Panc1 (cell line): ENCODE results near the gene INIP. TPM values are rescaled to one million over a fixed set of nuclear protein-coding genes. Genes with fewer than 3 reads are reported as not detected.

Source experiments
- ATAC-seq: fragments of 200-7000 bp; cut with Tn5 transposase; 2 replicates; pipeline ENCODE4 v1.9.1; 2020; ENCODE audit warnings: mild to moderate bottlenecking, moderate library complexity
- BruUV-seq: library from RNA; stranded (reverse); fragments of 400-500 nt; replicated peaks from 2 replicates; lab custom pipeline; 2021; lab: Mats Ljungman, UMichigan
- CTCF ChIA-PET: fragments of 300-600 bp; sonication (Branson Sonifier 250); formaldehyde crosslinking; loops from one replicate; lab custom pipeline; 2022; ENCODE audit warnings: antibody characterized with exemption; lab: Charles Lee
- POLR2A ChIA-PET: fragments of 300-600 bp; sonication (Branson Sonifier 250); formaldehyde crosslinking; loops from one replicate; lab custom pipeline; 2022; ENCODE audit warnings: antibody characterized with exemption; lab: Charles Lee
- DNase-seq: peaks from one replicate; pipeline ENCODE4 v3.0.0-alpha.2; 2010; ENCODE audit warnings: low read depth, low spot score
- H3K27ac ChIP-seq: 2 replicates; pipeline ENCODE4 v1.5.1; 2011; ENCODE audit warnings: mild to moderate bottlenecking, low read length, inconsistent platforms
- H3K27me3 ChIP-seq: fragments of 200-500 bp; sonication (Bioruptor generic); 2 replicates; pipeline ENCODE4 v1.6.0; 2014; ENCODE audit warnings: low read length, inconsistent platforms; ENCODE audit not compliant: control insufficient read depth, insufficient read depth
- H3K36me3 ChIP-seq: fragments of 200-500 bp; sonication (Bioruptor generic); 2 replicates; pipeline ENCODE4 v1.5.1; 2014; ENCODE audit warnings: inconsistent platforms, mild to moderate bottlenecking, low read length, moderate library complexity; ENCODE audit not compliant: control insufficient read depth, insufficient read depth
- H3K4me1 ChIP-seq: 2 replicates; pipeline ENCODE4 v1.5.1; 2011; ENCODE audit warnings: inconsistent platforms, mild to moderate bottlenecking, low read length, moderate library complexity; ENCODE audit not compliant: control insufficient read depth, insufficient read depth
- H3K4me3 ChIP-seq, 2 experiments: 2 replicates each; pipeline ENCODE4 v1.5.1; 2011 to 2012; ENCODE audit warnings: low read depth in 2 of 2, low read length in 2 of 2, mild to moderate bottlenecking in 2 of 2, inconsistent platforms in 1 of 2, moderate library complexity in 1 of 2
- H3K9me3 ChIP-seq: fragments of 200-500 bp; sonication (Bioruptor generic); 2 replicates; pipeline ENCODE4 v1.5.1; 2014; ENCODE audit warnings: low read depth, mild to moderate bottlenecking, inconsistent platforms, low read length, moderate library complexity; ENCODE audit not compliant: control insufficient read depth, insufficient read depth
- REST ChIP-seq, 2 experiments: IDR thresholded peaks; 2 replicates each; pipeline ENCODE4 v1.6.1; 2011 to 2012; ENCODE audit warnings: low read depth in 2 of 2, control low read depth in 1 of 2, low read length in 1 of 2, mild to moderate bottlenecking in 1 of 2, moderate library complexity in 1 of 2; ENCODE audit not compliant: insufficient read depth in 1 of 2
- SIN3A ChIP-seq: IDR thresholded peaks from 2 replicates; pipeline ENCODE4 v1.6.1; 2012; ENCODE audit warnings: low read depth, mild to moderate bottlenecking, low read length, moderate library complexity, borderline replicate concordance; ENCODE audit not compliant: insufficient read depth
- in situ Hi-C: cut with HindIII; loops from 2 replicates; pipeline ENCODE4 v1.10.0; 2016; ENCODE audit warnings: low sequenced_read_pairs, low pct_unique_long_range_greater_than_20kb
- intact Hi-C: fragments of 100-400 bp; cut with micrococcal nuclease; formaldehyde crosslinking; loops from one replicate; pipeline ENCODE4 v1.10.0; 2022; ENCODE audit not compliant: unreplicated experiment
- total RNA-seq: library from RNA; stranded (reverse); gene quantifications from one replicate; pipeline ENCODE4 v1.2.1, GENCODE V29; 2021; ENCODE audit not compliant: unreplicated experiment
- TF ChIP-seq, protein P1 (sequence below): fragments of 450-650 bp; IDR thresholded peaks from 2 replicates; pipeline ENCODE4 v1.5.1; 2017; ENCODE audit warnings: mild to moderate bottlenecking

The INIP gene
- total RNA-seq, 1 experiment from 2014 or later: 20.0 TPM

DNA sequence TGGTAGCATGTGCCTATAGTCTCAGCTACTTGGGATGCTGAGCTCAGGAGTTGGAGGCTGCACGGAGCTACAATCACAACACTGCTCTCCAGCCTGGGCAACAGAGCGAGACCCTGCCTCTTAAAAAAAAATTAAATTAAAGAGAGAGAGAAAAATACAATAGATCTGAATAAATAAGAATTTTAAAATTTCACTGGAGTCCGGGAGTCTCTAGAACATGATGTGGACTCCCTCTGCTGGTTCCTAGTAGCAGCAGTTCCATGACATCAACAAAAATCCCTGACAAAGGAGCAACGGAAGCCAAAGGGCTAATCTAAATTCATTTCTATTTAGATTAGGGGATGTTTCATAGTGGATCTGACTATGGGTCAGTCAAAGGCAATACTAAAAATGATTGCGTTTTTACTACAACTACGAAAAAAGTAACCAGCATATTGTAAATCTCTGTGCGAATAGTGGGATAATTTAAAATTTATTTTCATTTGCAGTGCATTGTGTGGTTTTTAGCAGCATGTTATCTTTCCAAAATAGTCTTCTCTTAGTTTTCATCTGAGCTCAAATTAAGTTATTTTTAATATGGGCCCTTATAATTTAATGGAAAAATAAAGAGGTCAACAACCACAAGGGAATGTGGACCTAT, 6.7 kb downstream of the INIP start:
- no peak for DNase-seq
- intact Hi-C loops (loop anchor here (10.0 kb wide), 1 partner anchor 84 kb away; no protein-coding TSS in a partner anchor), in situ Hi-C loops (no loop called here)
- ChIA-PET POLR2A (no interaction called here), CTCF (interaction anchor here (0.7 kb wide), 1 partner anchor 82 kb away, joined by 3 read pairs; no protein-coding TSS in a partner anchor)
- no peaks in the 10 kb centered on the region for H3K36me3 ChIP-seq
- no peaks in the 10 kb centered on the region for H3K27me3 ChIP-seq
- TF ChIP-seq, protein P1, sequence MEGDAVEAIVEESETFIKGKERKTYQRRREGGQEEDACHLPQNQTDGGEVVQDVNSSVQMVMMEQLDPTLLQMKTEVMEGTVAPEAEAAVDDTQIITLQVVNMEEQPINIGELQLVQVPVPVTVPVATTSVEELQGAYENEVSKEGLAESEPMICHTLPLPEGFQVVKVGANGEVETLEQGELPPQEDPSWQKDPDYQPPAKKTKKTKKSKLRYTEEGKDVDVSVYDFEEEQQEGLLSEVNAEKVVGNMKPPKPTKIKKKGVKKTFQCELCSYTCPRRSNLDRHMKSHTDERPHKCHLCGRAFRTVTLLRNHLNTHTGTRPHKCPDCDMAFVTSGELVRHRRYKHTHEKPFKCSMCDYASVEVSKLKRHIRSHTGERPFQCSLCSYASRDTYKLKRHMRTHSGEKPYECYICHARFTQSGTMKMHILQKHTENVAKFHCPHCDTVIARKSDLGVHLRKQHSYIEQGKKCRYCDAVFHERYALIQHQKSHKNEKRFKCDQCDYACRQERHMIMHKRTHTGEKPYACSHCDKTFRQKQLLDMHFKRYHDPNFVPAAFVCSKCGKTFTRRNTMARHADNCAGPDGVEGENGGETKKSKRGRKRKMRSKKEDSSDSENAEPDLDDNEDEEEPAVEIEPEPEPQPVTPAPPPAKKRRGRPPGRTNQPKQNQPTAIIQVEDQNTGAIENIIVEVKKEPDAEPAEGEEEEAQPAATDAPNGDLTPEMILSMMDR: peak; percentile 68
- no peak for TF ChIP-seq SIN3A
- H3K9me3 ChIP-seq: no peaks in the 10 kb centered on the region
- no TSS peak for BruUV-seq
- no peaks in the 10 kb centered on the region; the same call in 1 of the 2 replicates for H3K4me1 ChIP-seq
- no peak overlapping the region for H3K27ac ChIP-seq
- ATAC-seq: no peak
- no peak overlapping the region for H3K4me3 ChIP-seq

GRCh38 chr9:112705768-112706427, 12.0 kb downstream of the INIP start:
- Histone ChIP-seq H3K4me3 (no peak overlapping the region), H3K4me1 (no peaks in the 10 kb centered on the region), H3K27me3 (no peaks in the 10 kb centered on the region), H3K27ac (no peak overlapping the region), H3K36me3 (no peaks in the 10 kb centered on the region), H3K9me3 (no peaks in the 10 kb centered on the region)
- intact Hi-C loops (loop anchor here (10.0 kb wide), 1 partner anchor 221 kb away; the partner anchor contains the start of gene KIAA1958), in situ Hi-C loops (no loop called here)
- DNase-seq (no peak), ATAC-seq (peak; percentile 66; the same call in 1 of the 2 replicates)
- ChIA-PET CTCF (interaction anchor here (0.7 kb wide), 1 partner anchor 142 kb away, joined by 7 read pairs; no protein-coding TSS in a partner anchor), POLR2A (no interaction called here)
- TF ChIP-seq, protein P1: peak; percentile 42
- TF ChIP-seq REST (IDR thresholded peaks at IDR 0.05; ENCODE audit: insufficient read depth in 1 of 2, low read depth in 2 of 2, low read length in 1 of 2): no peak
- BruUV-seq: no TSS peak
